Memory B cell (primary cell): Measurements from ENCODE around the gene CARS1.

Experiments used
- ATAC-seq: fragments of 150-1000 bp; cut with Tn5 transposase; 2 replicates; pipeline ENCODE4 v1.10.0; 2021; ENCODE audit warnings: low read depth, mild to moderate bottlenecking, moderate library complexity
- DNase-seq, 2 donors: peaks; one replicate each; pipeline ENCODE4 v3.0.0; 2022; ENCODE audit warnings: low spot score in 2 of 2
- H3K27ac Mint-ChIP-seq: one replicate; pipeline ENCODE4 v1.8.0; 2022; ENCODE audit warnings: mild to moderate bottlenecking, moderate library complexity, mixed read lengths
- H3K27me3 Mint-ChIP-seq: one replicate; pipeline ENCODE4 v1.8.0; 2022; ENCODE audit warnings: mixed read lengths
- H3K36me3 Mint-ChIP-seq: one replicate; pipeline ENCODE4 v1.8.0; 2022; ENCODE audit warnings: mild to moderate bottlenecking, mixed read lengths
- H3K4me1 Mint-ChIP-seq: one replicate; pipeline ENCODE4 v1.8.0; 2022; ENCODE audit warnings: mixed read lengths
- H3K4me3 Mint-ChIP-seq: one replicate; pipeline ENCODE4 v1.8.0; 2022; ENCODE audit warnings: mild to moderate bottlenecking, moderate library complexity, mixed read lengths
- H3K9me3 Mint-ChIP-seq: one replicate; pipeline ENCODE4 v1.8.0; 2022; ENCODE audit warnings: mixed read lengths

Gene CARS1

GRCh38 chr11:3044915-3045314 lies 12.3 kb downstream of the CARS1 start:
- ATAC-seq, result no peak
- H3K27ac Mint-ChIP-seq, result peak overlapping the region; percentile 60
- H3K36me3 Mint-ChIP-seq, result peaks cover 8% of the 10 kb centered on the region
- no peaks in the 10 kb centered on the region for H3K9me3 Mint-ChIP-seq
- no peak overlapping the region for H3K4me3 Mint-ChIP-seq
- no peak for DNase-seq
- H3K4me1 Mint-ChIP-seq, result peaks cover 7% of the 10 kb centered on the region
- H3K27me3 Mint-ChIP-seq, result no peaks in the 10 kb centered on the region

GRCh38 chr11:3044004-3044403 lies 13.2 kb downstream of the CARS1 start:
- no peaks in the 10 kb centered on the region for H3K27me3 Mint-ChIP-seq
- H3K4me1 Mint-ChIP-seq, result peaks cover 2% of the 10 kb centered on the region
- ATAC-seq, result no peak
- DNase-seq, result no peak
- no peak overlapping the region for H3K4me3 Mint-ChIP-seq
- peak overlapping the region; percentile 60 for H3K27ac Mint-ChIP-seq
- peaks cover 10% of the 10 kb centered on the region for H3K36me3 Mint-ChIP-seq
- H3K9me3 Mint-ChIP-seq, result no peaks in the 10 kb centered on the region

- Mint-ChIP-seq H3K36me3 (peaks cover 10% of the 10 kb centered on the region), H3K9me3 (no peaks in the 10 kb centered on the region), H3K27me3 (no peaks in the 10 kb centered on the region), H3K27ac (peak overlapping the region; percentile 60), H3K4me1 (peaks cover 2% of the 10 kb centered on the region), H3K4me3 (no peak overlapping the region)
- ATAC-seq (no peak), DNase-seq (no peak)
Observed at GRCh38 chr11:3043315-3043871, 13.8 kb downstream of the CARS1 start.

DNA sequence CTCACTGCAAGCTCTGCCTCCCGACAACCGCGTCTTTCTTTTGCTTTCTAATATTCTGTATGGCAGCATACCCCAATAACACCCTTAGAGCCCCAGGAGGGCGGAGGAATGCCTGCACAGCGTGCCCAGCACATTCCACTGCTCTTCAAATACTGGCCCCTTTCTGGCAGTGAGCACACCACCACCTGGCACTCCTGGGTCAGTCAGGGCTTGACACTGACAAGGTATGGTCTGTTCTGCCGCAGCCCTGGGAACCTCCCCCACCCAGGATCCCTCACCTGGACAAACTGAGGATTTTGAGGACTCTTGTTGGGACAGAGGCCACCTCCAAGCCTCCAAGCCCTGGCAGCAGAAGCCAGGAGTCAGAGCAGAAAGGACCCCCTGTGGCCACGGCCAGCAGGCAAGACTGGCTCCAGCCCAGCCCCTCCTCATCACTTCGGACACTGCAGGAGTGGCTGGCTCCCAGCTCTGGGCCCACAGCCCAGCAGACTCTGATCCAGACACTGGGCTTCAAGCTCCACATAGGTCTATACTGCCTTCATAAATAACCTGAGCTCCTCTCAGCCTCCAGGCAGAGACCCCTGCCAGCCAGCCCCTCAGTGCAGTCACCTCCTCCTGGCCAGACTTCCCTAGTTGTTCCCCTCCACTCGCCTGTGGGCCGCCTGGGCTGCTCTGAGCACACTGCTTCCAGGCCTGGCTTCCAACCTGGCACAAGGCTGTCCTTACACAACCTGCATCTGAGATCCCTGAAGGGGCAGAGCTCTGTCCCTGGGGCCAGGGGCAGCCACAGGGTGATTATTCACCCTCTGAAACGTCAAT lies 14.5 kb downstream of the CARS1 start:
- H3K4me3 Mint-ChIP-seq, result no peak overlapping the region
- peaks cover 2% of the 10 kb centered on the region for H3K4me1 Mint-ChIP-seq
- no peaks in the 10 kb centered on the region for H3K9me3 Mint-ChIP-seq
- H3K36me3 Mint-ChIP-seq, result peaks cover 10% of the 10 kb centered on the region
- H3K27ac Mint-ChIP-seq, result peak overlapping the region; percentile 60
- H3K27me3 Mint-ChIP-seq, result no peaks in the 10 kb centered on the region
- ATAC-seq (no peak), DNase-seq (no peak)

DNA sequence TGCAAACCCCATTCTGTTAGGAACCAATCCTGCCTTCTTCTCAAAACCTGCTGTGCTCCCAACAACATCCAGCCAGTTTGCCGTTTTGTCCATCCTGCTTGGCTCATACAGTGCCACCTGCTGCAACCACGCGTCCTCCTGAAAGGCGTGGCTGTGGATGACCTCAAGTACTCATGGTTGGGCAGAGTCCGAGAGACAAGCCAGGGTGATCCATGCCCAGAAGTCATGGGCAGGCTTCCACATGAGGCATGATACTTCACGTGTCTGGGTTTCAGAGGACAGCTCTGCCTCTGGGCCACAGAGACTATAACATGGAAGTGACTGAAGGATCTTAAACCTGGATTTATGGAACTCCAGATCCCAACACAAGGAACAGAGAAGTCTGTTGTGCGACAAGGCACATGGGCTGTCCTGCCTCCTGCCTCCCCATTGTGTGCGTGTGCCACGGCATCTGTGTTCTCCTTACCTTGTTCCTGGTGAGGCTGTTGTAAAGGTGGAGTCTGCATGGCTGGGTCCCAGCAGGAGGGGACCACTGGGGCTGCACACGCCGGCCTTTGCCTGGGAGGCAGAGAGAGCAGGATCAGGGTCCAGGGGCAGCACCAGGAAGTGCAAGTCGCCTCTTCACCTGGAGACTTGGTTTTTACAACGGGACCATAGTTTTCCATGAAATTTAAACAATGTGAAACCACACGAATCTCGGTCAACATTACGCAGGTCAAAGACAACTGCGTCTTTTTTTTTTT lies 15.4 kb downstream of the CARS1 start:
- no peak overlapping the region for H3K27ac Mint-ChIP-seq
- H3K4me3 Mint-ChIP-seq, result no peak overlapping the region
- H3K36me3 Mint-ChIP-seq, result peaks cover 10% of the 10 kb centered on the region
- no peaks in the 10 kb centered on the region for H3K9me3 Mint-ChIP-seq
- H3K27me3 Mint-ChIP-seq, result no peaks in the 10 kb centered on the region
- ATAC-seq, result no peak
- peaks cover 5% of the 10 kb centered on the region for H3K4me1 Mint-ChIP-seq
- no peak for DNase-seq

DNA sequence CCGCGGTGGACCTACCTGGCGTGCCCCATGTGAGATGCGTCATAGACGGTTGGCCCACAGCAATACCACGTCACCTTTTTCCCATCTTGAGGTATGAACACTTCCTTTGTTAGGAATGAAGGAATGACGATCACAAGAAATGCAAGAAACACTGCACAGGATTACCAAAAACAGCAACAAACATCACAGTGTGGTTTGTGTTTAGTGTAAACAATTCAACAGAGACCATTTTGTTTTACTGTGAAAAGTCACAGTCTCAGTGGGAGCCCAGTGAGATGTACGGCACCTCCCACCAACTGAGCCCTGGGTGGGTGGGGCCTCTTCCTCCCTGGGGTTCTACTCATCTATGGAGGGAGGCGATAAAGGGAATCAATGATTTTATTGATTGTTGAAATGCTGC lies 16.3 kb downstream of the CARS1 start:
- H3K9me3 Mint-ChIP-seq, result no peaks in the 10 kb centered on the region
- no peak overlapping the region for H3K27ac Mint-ChIP-seq
- H3K4me1 Mint-ChIP-seq, result peaks cover 14% of the 10 kb centered on the region
- ATAC-seq (no peak), DNase-seq (no peak)
- H3K36me3 Mint-ChIP-seq, result peaks cover 10% of the 10 kb centered on the region
- H3K4me3 Mint-ChIP-seq, result no peak overlapping the region
- H3K27me3 Mint-ChIP-seq, result no peaks in the 10 kb centered on the region

- H3K36me3 Mint-ChIP-seq, result peaks cover 7% of the 10 kb centered on the region
- DNase-seq (no peak), ATAC-seq (no peak)
- H3K9me3 Mint-ChIP-seq, result no peaks in the 10 kb centered on the region
- H3K4me3 Mint-ChIP-seq, result no peak overlapping the region
- H3K27me3 Mint-ChIP-seq, result no peaks in the 10 kb centered on the region
- no peak overlapping the region for H3K27ac Mint-ChIP-seq
- H3K4me1 Mint-ChIP-seq, result peaks cover 22% of the 10 kb centered on the region
Observed at GRCh38 chr11:3037945-3038271, 19.3 kb downstream of the CARS1 start.

- no peak for ATAC-seq
- H3K27ac Mint-ChIP-seq, result peak overlapping the region; percentile 93
- no peaks in the 10 kb centered on the region for H3K27me3 Mint-ChIP-seq
- no peaks in the 10 kb centered on the region for H3K9me3 Mint-ChIP-seq
- H3K36me3 Mint-ChIP-seq, result peaks cover 11% of the 10 kb centered on the region
- H3K4me1 Mint-ChIP-seq, result peaks cover 21% of the 10 kb centered on the region
- H3K4me3 Mint-ChIP-seq, result no peak overlapping the region
- no peak for DNase-seq
Observed at GRCh38 chr11:3037040-3037944, 19.9 kb downstream of the CARS1 start.

DNA sequence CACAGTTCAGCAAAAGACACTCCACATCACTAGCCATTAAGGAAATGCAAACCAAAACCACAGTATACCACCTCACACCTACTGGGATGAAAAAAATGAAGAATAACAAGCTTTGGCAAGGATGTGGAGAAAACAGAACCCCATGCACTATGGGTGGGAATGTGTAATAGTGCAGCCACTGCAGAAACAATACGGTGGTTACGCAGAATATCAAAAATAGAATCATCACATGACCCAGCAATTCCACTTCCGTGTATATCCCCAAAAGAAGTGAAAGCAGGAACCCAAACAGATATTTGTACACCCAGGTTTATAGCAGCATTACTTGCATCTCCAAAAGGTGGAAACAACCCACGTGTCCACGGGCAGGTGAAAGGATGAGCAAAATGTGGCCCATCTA lies 20.8 kb downstream of the CARS1 start:
- H3K4me1 Mint-ChIP-seq, result peaks cover 22% of the 10 kb centered on the region
- DNase-seq, result no peak
- peaks cover 11% of the 10 kb centered on the region for H3K36me3 Mint-ChIP-seq
- peak overlapping the region; percentile 93 for H3K27ac Mint-ChIP-seq
- ATAC-seq, result peak; percentile 87
- peak overlapping the region; percentile 45 for H3K4me3 Mint-ChIP-seq
- no peaks in the 10 kb centered on the region for H3K9me3 Mint-ChIP-seq
- H3K27me3 Mint-ChIP-seq, result no peaks in the 10 kb centered on the region

- Mint-ChIP-seq H3K4me3 (peak overlapping the region; percentile 14), H3K27me3 (no peaks in the 10 kb centered on the region), H3K9me3 (no peaks in the 10 kb centered on the region), H3K36me3 (peaks cover 13% of the 10 kb centered on the region), H3K4me1 (peaks cover 32% of the 10 kb centered on the region), H3K27ac (peak overlapping the region; percentile 93)
- no peak for DNase-seq
- peak; percentile 44 for ATAC-seq
Observed at GRCh38 chr11:3035333-3035732, 21.9 kb downstream of the CARS1 start.

DNA sequence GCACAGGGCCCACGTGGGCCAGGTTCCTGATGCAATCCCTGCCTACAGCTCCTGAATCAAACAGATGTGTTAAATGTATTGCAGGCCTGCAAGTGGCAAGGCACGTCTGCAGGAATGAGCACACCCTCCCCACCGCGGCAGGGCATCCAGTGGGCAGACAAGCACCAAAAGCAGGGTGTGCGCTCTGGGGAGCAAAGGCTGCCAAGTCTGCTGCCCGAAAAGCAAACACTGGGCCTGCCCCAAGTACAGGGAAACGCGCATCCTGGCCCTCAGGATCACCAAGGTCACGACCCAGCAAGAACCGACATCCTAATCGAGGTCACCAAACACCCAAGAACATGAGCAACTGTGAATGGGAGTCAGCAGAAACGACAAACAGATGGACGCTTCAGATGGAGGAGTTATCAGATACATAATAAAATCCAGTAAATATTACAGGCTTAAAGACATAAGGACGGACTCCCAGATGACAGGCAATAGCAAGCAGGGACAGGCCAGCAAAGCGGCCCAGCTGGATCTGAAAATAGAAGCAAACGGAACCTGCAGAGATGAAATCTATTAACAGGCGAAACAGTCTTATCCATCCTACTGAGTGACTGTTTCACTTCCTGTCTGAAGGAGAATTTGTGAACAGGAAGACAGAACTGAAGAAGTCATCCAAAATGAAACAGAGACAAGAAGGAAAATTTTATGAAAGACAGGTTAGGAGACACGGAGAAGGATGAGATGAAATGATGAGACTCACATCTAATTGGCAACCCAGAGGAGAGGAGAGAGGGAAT lies 26.7 kb downstream of the CARS1 start:
- Mint-ChIP-seq H3K4me3 (no peak overlapping the region), H3K4me1 (peaks cover 23% of the 10 kb centered on the region), H3K9me3 (no peaks in the 10 kb centered on the region), H3K36me3 (peaks cover 32% of the 10 kb centered on the region), H3K27ac (peak overlapping the region; percentile 4), H3K27me3 (no peaks in the 10 kb centered on the region)
- DNase-seq, result no peak
- no peak for ATAC-seq

DNA sequence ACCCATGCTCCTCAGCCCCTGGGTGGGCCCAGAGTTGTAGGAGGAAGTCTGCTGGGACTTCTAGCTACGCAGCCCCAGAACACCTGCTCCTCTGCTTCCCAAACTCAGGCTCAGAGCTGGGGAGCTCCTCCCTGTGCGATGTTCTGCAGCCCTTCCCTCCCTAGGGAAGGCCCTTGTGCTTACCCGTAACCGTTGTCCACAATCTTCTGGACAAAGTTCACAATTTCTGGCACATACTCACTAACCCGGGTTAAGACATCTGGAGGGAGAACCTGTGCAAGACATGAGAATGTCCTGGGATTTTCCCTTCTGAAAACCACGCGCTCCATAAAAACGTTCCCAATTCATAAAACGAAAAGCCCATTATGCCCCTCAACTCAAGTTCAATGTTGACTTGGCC lies 28.4 kb downstream of the CARS1 start:
- H3K9me3 Mint-ChIP-seq, result no peaks in the 10 kb centered on the region
- H3K4me1 Mint-ChIP-seq, result peaks cover 17% of the 10 kb centered on the region
- no peaks in the 10 kb centered on the region for H3K27me3 Mint-ChIP-seq

DNA sequence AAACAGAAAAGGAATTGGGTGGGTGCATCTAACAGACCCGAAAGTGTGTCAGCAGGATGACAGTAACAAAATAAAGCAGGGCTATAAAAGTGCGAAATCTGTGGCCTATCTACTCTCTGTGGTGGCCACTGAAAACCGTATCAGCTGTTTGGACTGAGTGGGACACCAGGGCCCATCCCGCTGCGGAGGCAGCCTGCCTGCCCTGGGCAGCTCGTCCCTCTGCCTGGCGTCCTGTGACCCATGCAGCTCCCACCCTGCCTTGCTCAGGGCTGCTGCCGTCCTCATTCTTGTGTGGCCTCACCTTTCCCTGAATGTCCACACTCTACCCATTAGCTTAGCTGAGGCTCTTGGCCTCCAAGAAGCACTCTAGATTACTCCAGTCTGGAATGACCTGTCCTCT lies 30.4 kb downstream of the CARS1 start:
- DNase-seq (no peak), ATAC-seq (no peak)
- no peaks in the 10 kb centered on the region for H3K27me3 Mint-ChIP-seq
- H3K27ac Mint-ChIP-seq, result no peak overlapping the region
- peaks cover 26% of the 10 kb centered on the region for H3K36me3 Mint-ChIP-seq
- no peak overlapping the region for H3K4me3 Mint-ChIP-seq
- H3K4me1 Mint-ChIP-seq, result peaks cover 30% of the 10 kb centered on the region
- no peaks in the 10 kb centered on the region for H3K9me3 Mint-ChIP-seq

More for the DNA sequence above, 28.4 kb downstream of the CARS1 start:
- H3K27ac Mint-ChIP-seq, result no peak overlapping the region
- no peak overlapping the region for H3K4me3 Mint-ChIP-seq
- ATAC-seq (no peak), DNase-seq (no peak)
- peaks cover 31% of the 10 kb centered on the region for H3K36me3 Mint-ChIP-seq
